Esophagus mucosa (tissue), 1 donor: ENCODE measurements around the gene TMEM132C. TPM values are rescaled to one million over a fixed set of nuclear protein-coding genes. Genes with fewer than 3 reads are reported as not detected.
"Not testable (repeated sequence)": the region's sequence is repeated elsewhere in the genome, so short reads cannot be mapped to it uniquely, and the experiment has no call there.

ENCODE experiments used
- ATAC-seq: fragments of 200-7000 bp; cut with Tn5 transposase; one replicate; pipeline ENCODE4 v1.9.1; 2020
- total RNA-seq: library from RNA; stranded (reverse); gene quantifications from one replicate; pipeline ENCODE4 v1.2.4, GENCODE V29; 2023
- donor health status: DM: yes; HTN: yes; CAD: no.

Gene TMEM132C
- total RNA-seq, 1 donor from 2014 or later, result 0.16 TPM

- not testable (repeated sequence) for ATAC-seq
Observed at GRCh38 chr12:128497376-128497775, 230.4 kb downstream of the TMEM132C start.

- ATAC-seq, result no peak
Observed at GRCh38 chr12:128507470-128507869, 240.5 kb downstream of the TMEM132C start.

GRCh38 chr12:128509170-128509569 is 242.2 kb downstream of the TMEM132C start:
- no peak for ATAC-seq

GRCh38 chr12:128510511-128510910 is 243.5 kb downstream of the TMEM132C start:
- ATAC-seq, result no peak

- no peak for ATAC-seq
Observed at GRCh38 chr12:128513331-128513730, 246.4 kb downstream of the TMEM132C start.

- ATAC-seq, result no peak
Observed at GRCh38 chr12:128513831-128514230, 246.9 kb downstream of the TMEM132C start.

- no peak for ATAC-seq
Observed at GRCh38 chr12:128518644-128519043, 251.7 kb downstream of the TMEM132C start.

GRCh38 chr12:128519426-128519825 is 252.5 kb downstream of the TMEM132C start:
- no peak for ATAC-seq

GRCh38 chr12:128521981-128522380 is 255.0 kb downstream of the TMEM132C start:
- ATAC-seq, result no peak

GRCh38 chr12:128524439-128524838 is 257.5 kb downstream of the TMEM132C start:
- no peak for ATAC-seq

GRCh38 chr12:128531170-128531569 is 264.2 kb downstream of the TMEM132C start:
- no peak for ATAC-seq

- ATAC-seq, result no peak
Observed at GRCh38 chr12:128534906-128535305, 267.9 kb downstream of the TMEM132C start.

- ATAC-seq, result no peak
Observed at GRCh38 chr12:128536810-128537209, 269.8 kb downstream of the TMEM132C start.

- no peak for ATAC-seq
Observed at GRCh38 chr12:128537668-128538067, 270.7 kb downstream of the TMEM132C start.

GRCh38 chr12:128542844-128543243 is 275.9 kb downstream of the TMEM132C start:
- no peak for ATAC-seq

GRCh38 chr12:128543460-128543859 is 276.5 kb downstream of the TMEM132C start:
- no peak for ATAC-seq

- ATAC-seq, result no peak
Observed at GRCh38 chr12:128543971-128544370, 277.0 kb downstream of the TMEM132C start.

- no peak for ATAC-seq
Observed at GRCh38 chr12:128548949-128549348, 282.0 kb downstream of the TMEM132C start.

- no peak for ATAC-seq
Observed at GRCh38 chr12:128549601-128550218, 282.7 kb downstream of the TMEM132C start.

- no peak for ATAC-seq
Observed at GRCh38 chr12:128551266-128551665, 284.3 kb downstream of the TMEM132C start.

GRCh38 chr12:128554546-128555304 is 287.8 kb downstream of the TMEM132C start:
- no peak for ATAC-seq

- no peak for ATAC-seq
Observed at GRCh38 chr12:128557231-128557630, 290.3 kb downstream of the TMEM132C start.

- no peak for ATAC-seq
Observed at GRCh38 chr12:128564956-128565355, 298.0 kb downstream of the TMEM132C start.

- no peak for ATAC-seq
Observed at GRCh38 chr12:128567730-128568129, 300.8 kb downstream of the TMEM132C start.
